NCI-H82 (cell line): Measurements from ENCODE around the gene SLC16A3.

Experiments used
- DNase-seq: peaks from one replicate; lab custom pipeline; 2025; lab: John Stamatoyannopoulos, UW

Gene SLC16A3

DNA sequence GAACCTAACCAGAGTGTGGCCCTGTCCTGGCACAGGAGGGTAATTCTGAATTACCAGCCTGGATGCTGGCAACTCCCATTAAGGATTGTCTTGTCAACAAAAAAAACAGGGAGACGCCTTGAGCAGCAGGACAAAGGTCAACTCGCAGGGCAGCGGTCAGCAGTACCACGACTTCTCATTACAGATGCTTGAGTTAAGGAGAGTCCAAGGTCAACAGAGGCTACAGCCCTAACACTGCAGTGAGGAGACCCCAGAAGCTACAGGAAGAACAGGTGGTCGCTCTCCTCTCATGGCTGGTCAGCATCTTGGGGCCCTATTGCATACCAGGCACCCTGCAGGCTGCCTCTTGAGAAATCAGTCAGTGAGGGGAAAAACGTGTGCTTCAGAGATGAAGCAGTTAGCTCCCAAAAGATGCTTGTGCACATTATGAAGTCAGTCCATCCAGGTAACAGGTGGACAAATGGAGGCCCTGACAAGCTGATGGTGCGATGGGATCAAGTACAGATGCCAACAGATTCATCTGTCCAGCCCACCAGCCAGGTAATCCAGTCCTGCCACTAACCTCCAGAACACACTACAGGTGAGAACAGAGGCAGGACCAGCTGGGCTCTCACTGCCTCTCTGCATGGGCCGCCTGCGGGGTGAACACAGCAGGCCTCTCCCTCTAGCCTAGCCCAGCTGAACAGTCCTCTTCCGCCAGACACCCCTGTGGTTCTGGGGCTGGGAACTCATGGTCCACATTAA lies 40.5 kb downstream of the SLC16A3 start:
- DNase-seq: no peak

DNA sequence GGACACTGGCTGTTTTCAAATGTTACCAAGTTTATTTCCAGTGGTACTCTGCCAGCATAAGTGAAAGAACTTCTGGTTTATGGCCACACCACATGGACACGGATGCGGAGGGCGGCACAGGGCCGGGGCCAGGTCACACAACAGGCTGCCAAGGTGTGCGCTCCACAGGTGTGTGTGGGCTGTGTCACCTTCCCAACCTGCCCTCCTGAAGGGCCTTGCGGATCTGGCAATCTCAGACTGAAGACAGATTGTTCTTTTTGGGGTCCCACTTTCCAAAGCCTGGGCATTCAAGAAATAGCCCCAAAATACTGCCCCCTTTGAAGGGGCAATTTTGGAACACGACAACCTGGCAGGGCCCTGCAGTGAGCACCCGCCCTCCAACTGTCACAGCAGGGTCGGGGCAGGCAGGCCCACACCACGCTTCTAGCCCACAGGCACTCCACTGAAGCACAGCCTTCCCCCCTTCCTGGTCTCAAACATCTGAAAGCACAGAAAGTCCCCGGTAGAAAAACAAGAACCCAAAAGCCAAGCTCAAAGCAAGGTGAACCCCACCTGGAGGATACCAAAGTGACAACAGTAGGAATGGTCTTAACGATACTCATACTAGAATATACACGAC lies 41.1 kb downstream of the SLC16A3 start:
- no peak for DNase-seq

DNA sequence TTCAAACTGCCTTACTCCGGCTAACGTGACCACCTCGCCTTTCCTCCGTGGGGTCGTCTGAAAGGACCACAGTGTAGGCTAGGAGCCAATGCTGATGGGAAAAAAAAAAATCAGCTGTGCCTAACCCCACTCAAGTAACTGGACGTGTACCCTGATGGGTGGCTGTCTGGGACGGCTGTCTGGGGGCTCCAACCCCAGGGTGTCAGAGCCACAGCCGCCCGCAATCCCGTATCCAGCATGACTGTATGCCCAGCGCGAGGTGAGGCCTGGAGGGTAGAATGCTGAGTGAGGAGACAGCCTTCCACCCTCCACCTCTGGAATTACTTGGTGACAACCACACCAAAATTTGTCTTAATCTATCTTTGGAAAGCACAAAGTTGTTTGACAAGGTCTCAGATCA lies 41.8 kb downstream of the SLC16A3 start:
- no peak for DNase-seq

DNA sequence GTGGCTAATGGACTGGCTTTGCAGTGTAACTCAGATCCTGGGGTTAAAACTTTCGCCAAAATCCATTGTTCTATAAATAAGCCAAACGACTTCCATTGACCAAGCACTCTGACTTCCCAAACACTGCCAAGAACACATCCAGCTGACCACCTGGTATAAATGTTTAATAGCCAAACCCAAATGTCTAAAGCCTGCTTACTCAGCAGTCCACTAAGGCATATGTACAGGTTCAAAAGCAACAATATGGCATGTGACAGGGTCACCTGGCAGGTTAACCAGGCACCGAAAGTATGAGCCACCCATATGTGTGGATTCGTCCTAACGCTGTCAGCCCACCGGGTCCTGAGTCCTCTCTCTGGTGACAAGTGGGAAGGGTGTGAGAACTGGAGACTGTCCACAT lies 42.6 kb downstream of the SLC16A3 start:
- no peak for DNase-seq

DNA sequence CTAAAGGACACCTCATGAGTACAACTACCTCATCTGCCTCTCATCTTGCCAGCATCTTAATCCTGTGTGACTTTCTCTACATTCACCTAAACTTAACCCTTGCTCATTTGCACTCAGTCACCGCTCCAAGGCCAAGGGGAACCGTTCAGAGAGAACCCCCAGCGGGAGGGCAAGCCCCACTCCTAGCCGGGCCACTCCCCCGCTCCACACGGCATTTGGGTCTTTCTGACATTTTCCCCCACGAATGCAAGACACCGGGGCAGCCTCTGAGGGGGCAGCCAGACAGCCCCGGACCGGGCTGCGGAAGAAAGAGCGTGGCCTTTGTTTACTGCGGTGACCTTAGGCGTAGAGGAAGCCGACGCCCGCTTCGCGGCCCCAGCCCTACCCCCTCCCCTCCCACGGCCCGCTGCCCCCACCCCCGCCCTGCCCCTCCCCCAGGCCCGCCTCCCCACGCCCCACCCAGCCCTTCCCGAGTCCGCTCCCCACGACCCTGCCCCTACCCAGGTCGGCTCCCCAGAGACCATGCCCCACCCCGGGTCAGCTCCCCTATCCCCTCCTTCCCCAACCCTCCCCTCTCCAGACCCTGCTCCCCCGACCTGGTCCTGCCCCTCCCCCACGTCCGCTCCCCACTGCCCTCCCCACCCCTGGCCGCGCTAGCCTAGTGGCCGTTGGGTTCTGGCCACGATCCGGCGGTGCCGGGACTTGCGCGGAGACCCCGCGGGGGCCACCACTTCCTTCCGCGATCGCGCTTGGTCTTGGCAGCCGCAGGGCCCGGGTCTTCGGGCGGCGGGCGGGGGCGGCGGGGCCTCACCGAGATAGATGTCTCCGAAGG lies 43.9 kb downstream of the SLC16A3 start:
- peak; percentile 71 for DNase-seq

DNA sequence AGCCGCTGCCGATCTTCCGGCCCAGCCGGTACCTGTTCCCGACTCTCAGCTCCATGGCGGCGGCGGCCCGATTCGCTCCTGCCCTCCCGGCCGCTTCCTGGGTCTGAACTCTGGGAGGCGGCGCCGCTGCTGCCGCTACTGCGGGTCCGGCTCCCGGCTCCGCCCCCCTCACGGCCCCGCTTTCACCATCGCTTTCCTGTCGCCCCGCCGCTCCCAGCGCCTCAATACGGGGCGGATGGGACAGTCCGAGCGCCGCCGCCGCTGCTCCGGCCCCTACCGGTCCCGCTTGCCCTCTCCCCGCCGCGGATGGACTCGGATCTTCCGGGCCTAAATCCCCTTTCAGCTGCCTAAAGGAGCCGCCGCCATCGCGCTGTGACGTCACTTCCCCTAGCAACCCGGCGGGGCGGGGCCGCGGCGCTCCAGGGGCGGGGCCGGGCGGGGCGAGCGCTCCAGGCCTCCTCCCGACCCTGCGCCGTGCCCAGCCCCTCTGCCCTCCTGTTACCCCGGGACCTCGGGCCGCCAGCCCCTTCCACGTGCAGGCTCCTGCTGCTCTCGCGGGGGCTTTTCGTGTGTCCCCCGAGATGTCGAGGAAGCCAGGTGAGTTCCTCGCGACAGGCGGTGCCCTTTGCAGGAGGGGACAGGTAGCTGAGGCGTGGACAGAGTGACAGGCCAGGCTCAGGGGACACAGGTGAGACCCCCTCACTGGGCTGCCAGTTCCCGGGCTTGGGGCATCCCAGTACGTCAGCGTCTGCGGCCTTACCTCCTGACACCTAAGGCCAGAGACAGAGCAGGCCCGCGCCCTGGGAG lies 44.7 kb downstream of the SLC16A3 start, which contains the start of gene CSNK1D:
Gene CSNK1D (minus strand): TSS at position 374 of the 807 bp plus-strand sequence. CDS start 319 bp downstream, at position 55.
- peak; percentile 95 for DNase-seq

DNA sequence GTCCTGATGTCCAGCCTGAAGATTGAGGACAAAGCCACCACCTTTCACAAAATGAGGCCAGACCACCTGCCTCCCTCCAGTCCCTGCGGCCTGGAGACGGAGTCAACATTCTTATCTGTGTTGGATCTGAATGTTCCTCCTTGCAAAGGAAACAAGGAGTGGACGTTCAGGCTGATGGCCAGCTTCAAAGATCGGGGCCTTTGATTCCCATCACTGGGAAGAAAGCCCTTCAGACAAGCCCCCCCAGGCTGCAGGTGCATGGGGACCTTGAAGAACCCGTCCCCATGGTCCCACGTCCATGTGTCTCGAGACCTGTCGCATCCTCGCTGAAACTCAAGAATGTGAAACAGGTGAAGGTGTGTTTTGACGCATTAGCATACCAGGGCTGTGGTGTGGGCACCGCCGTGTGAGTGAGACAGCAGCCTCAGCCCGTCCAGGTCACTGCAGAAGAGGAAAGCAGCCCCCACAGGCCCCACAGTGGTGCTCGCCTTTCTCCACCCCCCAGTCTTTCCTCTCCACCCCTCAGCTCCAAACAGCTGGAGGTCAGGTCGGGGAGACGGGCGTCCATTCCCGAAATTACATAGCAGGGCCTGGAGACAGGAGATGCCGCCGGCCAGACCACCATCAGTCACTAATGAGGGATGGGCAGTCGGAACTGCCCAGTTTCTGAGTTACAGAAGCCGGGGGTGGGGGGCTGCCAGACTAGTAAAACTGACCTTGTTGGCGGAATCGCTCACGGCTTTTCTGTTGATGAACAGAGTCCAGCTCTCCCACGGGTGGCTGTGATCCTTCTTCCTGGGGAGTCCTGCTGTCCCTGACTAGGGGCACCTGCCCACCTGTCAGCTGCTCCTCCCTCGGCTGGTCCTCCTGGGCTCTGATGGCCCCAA lies 45.5 kb downstream of the SLC16A3 start:
- no peak for DNase-seq

DNA sequence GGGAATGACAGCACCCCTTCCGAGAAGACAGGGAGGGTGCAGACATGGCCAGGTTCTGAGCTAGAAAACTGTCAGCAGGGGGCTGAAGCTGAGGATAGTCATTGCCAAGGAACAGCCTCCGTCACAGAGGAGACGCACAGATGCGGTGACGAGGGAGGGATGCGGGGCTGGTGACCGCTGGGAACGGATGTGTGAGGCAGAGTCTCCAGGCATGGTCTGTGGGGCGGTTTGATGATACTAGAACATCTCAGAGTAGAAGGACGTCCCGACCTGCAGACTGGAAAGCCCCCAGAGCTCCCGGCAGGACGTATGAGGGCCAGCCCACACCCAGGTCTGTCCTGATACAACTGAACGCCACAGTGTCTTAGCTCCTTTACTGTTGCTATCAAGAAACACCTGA lies 46.5 kb downstream of the SLC16A3 start:
- no peak for DNase-seq

DNA sequence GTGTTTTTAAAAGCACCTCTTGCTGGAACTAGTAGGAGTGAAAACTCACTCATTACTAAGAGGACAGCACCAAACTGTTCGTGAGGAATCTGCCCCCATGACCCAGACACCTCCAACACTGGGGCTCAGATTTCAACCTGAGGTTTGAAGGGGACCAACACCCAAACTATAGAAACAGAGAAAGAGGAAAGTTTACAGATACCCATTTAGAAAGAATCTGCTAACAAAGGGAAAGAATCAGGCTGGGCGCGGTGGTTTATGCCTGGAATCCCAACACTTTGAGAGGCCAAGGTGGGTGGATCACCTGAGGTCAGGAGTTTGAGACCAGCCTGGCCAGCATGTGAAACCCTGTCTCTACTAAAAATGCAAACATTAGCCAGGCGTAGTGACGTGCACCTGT lies 48.1 kb downstream of the SLC16A3 start:
- no peak for DNase-seq

DNA sequence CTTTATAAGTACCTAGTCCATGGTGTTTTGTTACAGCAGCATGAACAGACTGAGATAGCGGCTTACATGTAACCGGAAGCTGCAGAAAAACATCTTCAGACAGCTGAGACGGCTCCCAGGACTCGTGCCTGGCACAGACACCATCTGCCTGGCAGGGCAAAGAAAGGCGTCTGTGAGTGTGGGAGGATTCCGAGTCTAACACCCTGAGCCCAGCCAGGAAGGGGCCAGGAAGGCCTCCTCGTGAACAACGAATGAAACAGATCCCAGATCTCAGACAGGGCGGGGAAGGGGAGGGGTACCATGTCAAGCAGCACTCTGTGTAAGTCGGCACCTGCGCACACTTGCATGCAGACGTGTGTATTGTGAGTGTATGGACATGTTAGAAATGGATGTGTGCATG lies 49.0 kb downstream of the SLC16A3 start:
- peak; percentile 23 for DNase-seq

DNA sequence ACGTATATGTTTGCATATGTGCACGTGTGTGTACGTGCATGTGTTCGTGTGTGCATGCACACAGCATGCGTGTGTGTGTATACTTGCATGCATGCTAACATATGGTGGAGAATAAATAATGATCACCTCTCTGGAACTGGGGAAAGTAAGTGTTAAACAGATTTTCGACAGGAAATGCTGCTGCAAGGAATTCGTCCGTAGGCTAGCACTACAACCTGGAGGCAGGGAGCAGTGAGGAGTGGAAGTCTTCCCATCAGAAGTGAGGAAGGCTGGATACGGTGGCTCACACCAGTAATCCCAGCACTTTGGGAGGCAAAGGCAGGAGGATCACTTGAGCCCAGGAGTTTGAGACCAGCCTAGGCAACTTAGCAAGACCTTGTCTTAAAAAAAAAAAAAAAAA lies 49.5 kb downstream of the SLC16A3 start:
- DNase-seq: no peak

DNA sequence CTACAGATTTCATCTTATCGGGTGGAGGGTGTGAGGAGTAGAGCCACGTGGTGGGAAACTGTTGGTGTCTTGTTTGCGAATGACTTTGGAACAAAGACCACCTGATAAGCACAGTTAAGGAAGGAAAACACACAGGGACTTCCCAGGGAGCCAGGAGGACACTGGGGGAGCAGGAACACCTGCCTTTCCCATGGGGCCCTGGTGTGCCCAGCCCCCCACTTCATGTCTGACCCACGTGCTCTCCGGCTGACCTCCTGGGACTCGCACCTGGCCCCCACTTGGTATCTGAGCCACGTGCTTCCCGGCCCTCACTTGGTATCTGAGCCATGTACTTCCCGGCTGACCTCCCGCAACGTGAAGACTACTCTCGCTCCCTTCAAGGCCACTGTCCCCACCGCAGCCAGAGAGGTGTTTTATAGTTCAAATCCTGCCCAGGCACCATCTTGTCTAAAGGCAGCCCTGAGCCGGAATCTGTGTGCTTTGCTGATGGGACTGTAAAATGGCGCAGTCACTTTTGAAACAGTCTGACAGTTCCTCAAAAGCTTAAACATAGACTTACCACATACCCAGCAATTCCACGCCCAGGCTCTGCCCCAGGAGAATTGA lies 50.0 kb downstream of the SLC16A3 start:
- no peak for DNase-seq

DNA sequence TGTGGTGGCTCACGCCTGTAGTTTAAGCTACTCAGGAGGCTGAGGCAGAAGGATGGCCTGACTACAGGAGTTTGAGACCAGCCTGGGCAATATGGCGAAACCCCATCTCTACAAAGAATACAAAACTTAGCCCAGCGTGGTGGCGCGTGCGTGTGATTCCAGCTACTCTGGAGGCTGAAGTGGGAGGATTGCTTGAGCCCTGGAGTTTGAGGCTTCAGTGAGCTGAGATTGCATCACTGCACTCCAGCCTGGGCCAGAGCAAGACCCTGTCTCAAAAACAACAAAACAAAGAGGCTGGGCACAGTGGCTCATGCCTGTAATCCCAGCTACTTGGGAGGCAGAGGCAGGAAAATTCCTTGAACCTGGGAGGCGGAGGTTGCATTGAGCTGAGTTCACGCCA lies 51.7 kb downstream of the SLC16A3 start:
- DNase-seq: no peak

DNA sequence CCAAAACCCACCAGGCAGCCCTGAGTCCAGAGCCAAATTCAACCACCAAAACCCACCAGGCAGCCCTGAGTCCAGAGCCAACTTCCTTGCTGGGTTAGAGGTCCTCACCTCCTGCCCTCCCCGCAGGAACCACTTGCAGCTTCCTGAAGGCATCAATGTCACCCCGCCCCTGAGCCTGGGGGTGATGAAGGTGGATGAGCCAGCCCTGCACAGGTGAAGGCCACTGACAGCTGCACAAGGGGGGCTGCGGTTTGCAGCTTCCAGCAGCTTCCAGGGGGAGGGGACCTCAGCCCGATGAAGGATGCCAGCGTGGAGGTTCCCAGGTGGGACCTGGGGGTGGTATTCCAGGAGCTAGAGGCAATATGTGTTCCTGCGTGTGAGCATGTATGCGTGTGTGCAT lies 52.2 kb downstream of the SLC16A3 start:
- no peak for DNase-seq

DNA sequence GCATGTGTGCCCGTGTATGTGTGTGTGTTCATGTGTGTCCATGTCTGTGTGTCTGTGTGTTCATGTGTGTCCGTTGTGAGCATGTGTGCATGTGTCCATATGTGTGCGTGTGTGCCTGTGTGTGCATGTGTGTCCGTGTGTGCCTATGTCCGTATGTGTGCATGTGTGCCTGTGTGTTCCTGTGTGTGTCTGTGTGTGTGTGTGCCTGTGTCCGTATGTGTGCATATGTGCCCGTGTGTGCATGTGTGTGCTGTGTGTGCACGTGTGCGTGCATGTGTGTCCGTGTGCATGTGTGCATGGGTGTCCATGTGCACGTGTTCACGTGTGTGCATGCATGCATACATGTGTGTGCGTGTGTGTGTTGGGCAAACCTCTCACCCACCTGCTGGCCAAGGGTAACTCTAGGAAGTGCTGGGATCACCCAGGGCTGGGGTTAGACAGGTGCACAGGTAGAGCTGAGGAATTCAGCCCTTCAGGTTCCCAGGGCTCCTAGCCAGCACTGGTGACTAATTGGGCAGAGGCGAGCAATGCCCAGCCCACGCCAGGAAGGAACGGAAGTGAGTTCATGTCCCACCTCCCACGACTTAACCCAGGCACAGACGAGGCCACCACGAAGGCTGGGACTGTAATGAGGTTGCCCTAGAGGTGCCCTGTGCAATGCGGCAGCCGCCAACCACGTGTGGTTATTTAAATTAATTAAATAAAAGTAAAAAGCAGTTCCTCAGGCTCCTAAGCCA lies 52.8 kb downstream of the SLC16A3 start:
- DNase-seq: no peak

DNA sequence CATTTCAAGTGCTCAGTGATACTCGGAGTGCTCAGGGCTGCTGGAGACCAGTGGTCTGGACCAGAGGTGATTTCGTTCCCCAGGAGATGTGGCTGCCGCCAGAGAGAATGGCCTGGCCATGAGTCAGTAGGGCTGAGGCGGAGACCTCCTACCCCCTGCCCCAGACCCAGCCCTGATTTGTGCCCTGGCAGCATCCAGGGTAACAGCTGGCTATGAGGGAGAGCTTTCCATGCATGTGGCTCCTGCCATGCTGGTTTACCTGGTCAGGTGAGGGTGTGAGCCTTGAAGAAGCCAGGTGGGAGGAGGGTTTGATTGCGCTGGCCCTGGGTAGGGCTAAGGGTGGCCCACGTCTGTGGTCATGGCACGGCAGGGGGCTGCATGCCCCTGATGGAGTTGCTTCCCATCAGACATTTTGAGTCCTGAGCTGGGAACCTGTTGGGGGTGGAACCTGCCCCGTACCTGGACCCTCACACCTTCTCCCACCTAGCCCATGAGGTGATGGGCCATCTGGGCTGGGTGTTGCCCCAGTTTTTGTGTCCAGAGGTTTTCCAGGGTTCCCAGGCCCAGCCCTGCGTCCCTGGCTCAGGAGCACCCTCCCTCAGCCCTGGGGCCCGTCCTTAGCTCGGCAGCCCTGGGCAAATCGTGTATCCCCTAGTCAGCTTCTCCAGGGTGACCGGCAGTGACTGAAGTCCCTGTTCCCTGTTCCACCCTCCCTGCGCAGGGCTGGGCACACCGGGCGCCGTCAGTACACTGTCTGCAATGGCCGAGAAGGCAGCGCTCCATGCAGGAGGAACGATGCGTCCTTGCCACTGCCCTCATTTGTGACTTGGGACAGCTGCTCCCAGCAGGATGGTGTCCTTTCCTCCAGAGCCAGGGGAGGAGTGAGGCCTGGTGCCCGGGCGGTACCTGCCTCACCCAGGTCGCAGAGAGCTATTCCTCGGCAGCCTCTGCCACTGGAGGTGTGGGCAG lies 53.7 kb downstream of the SLC16A3 start:
- DNase-seq: no peak

DNA sequence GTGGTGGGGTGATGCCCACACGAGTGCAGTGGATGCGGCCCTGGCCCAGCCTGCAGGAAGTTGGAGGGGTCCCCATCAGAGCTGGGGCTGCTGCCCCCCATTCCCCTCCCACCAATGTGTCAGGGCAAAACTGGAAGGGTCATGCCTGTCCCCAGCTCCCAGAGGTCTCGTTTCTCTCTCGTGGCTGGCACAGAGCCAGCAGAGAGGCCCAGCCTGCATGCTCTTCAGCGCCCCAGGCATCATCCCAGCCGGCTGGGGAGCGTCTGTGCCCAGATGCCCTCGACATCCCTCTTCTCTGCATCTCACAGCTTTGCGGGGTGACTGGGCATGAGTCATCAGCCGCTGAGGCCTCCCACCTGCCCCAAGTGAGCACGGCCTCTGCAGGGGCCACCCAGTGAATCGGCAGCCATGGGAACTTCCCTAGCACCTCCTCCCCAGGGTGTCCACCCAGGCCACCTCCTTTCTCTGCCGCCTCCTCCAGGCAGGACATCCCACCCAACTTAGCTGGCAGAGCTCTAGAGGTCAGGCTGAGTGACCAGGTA lies 54.4 kb downstream of the SLC16A3 start:
- DNase-seq: peak; percentile 35

DNA sequence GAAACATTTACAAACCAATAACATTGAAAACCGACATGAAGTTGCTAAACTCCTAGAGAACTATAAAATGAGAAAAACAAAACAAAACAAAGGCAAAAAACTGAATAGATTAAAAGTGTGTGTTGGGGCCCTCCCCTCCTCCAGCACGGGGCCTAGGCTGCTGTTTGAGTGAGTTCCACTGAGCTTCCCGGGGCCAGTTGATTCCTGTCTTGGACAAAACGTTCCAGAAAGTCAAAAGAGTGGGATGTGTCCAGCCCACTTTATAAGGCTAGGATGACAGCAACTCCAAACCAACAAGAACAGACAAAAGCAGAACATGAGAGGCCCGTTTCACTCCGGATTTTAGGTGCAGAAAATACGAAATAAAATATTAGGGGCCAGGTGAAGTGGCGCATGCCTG lies 56.3 kb downstream of the SLC16A3 start:
- no peak for DNase-seq
